MCF 10A (cell line): Measurements from ENCODE around the gene ETS2. TPM values are rescaled to one million over a fixed set of nuclear protein-coding genes. Genes with fewer than 3 reads are reported as not detected.

Experiments used
- BruUV-seq: library from RNA; stranded (reverse); fragments of 400-500 nt; replicated peaks from 2 replicates; lab custom pipeline; 2021; lab: Mats Ljungman, UMichigan
- CTCF ChIA-PET: fragments of 300-600 bp; sonication (Branson Sonifier 250); formaldehyde crosslinking; extraction: SDS; loops from one replicate; lab custom pipeline; 2021; ENCODE audit warnings: antibody characterized with exemption, inconsistent platforms; lab: Yijun Ruan, JAX
- POLR2A ChIA-PET: fragments of 300-600, 350-650 bp; sonication (Branson Sonifier 250); formaldehyde crosslinking; extraction: SDS; loops from one replicate; lab custom pipeline; 2020; ENCODE audit warnings: antibody characterized with exemption, inconsistent platforms; lab: Yijun Ruan, JAX
- DNase-seq: peaks from one replicate; pipeline ENCODE4 v3.0.0-alpha.2; 2018; ENCODE audit not compliant: unreplicated experiment
- H3K27ac Mint-ChIP-seq: one replicate; pipeline ENCODE4 v1.8.0; 2022; ENCODE audit warnings: mild to moderate bottlenecking, low read depth, mixed read lengths; ENCODE audit not compliant: unreplicated experiment
- H3K27me3 Mint-ChIP-seq: one replicate; pipeline ENCODE4 v1.8.0; 2022; ENCODE audit warnings: mixed read lengths; ENCODE audit not compliant: insufficient read depth, unreplicated experiment
- H3K36me3 Mint-ChIP-seq: one replicate; pipeline ENCODE4 v1.8.0; 2022; ENCODE audit warnings: mild to moderate bottlenecking, moderate library complexity, mixed read lengths; ENCODE audit not compliant: insufficient read depth, unreplicated experiment
- H3K4me1 Mint-ChIP-seq: one replicate; pipeline ENCODE4 v1.8.0; 2022; ENCODE audit warnings: mixed read lengths; ENCODE audit not compliant: insufficient read depth, unreplicated experiment
- H3K4me3 Mint-ChIP-seq: one replicate; pipeline ENCODE4 v1.8.0; 2022; ENCODE audit warnings: mild to moderate bottlenecking, moderate library complexity, mixed read lengths; ENCODE audit not compliant: unreplicated experiment
- H3K9me3 Mint-ChIP-seq: one replicate; pipeline ENCODE4 v1.8.0; 2022; ENCODE audit warnings: mixed read lengths; ENCODE audit not compliant: unreplicated experiment
- intact Hi-C: fragments of 100-400 bp; cut with micrococcal nuclease; formaldehyde crosslinking; loops from 2 replicates; pipeline ENCODE4 v1.14.1; 2022
- total RNA-seq: library from RNA; stranded (reverse); gene quantifications from 2 replicates; pipeline ENCODE4 v1.2.3, GENCODE V29; 2022
- TF ChIP-seq, protein P1 (sequence below): fragments of 200-600 bp; IDR thresholded peaks from one replicate; pipeline ENCODE4 v1.8.0; 2022; ENCODE audit warnings: antibody characterized with exemption, mild to moderate bottlenecking; ENCODE audit not compliant: unreplicated experiment

Gene ETS2
- total RNA-seq, 1 experiment from 2014 or later, result 109 TPM

DNA sequence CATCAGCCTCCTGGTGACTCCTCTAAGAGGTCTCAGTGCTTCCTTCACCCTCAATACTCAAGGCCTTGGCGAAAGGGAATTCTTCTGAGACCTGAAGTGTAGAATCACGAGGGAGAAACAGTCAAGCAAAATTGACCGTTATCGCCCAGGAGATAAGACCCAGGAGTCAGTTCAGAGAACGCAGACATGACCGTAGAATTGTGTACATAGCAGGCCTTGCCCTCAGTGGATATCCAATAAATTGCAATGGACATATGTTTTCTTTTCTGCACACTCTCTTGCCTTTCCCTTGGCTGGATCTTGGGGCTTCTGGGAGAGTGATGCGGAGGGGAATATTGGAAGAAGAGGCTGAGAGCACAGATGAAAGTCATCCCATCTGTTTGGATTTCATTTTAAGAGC, 15.7 kb upstream of the ETS2 start:
- no peak overlapping the region for H3K4me3 Mint-ChIP-seq
- no TSS peak for BruUV-seq
- H3K36me3 Mint-ChIP-seq, result no peaks in the 10 kb centered on the region
- H3K4me1 Mint-ChIP-seq, result peaks cover 11% of the 10 kb centered on the region
- TF ChIP-seq, protein P1, sequence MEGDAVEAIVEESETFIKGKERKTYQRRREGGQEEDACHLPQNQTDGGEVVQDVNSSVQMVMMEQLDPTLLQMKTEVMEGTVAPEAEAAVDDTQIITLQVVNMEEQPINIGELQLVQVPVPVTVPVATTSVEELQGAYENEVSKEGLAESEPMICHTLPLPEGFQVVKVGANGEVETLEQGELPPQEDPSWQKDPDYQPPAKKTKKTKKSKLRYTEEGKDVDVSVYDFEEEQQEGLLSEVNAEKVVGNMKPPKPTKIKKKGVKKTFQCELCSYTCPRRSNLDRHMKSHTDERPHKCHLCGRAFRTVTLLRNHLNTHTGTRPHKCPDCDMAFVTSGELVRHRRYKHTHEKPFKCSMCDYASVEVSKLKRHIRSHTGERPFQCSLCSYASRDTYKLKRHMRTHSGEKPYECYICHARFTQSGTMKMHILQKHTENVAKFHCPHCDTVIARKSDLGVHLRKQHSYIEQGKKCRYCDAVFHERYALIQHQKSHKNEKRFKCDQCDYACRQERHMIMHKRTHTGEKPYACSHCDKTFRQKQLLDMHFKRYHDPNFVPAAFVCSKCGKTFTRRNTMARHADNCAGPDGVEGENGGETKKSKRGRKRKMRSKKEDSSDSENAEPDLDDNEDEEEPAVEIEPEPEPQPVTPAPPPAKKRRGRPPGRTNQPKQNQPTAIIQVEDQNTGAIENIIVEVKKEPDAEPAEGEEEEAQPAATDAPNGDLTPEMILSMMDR, result no peak
- intact Hi-C loops, result no loop called here
- H3K27me3 Mint-ChIP-seq, result no peaks in the 10 kb centered on the region
- ChIA-PET POLR2A (interaction anchor here (8.4 kb wide), 1 partner anchor 16 kb away, joined by 107 read pairs; the partner anchor contains the start of gene ETS2), CTCF (interaction anchor here (0.6 kb wide), 1 partner anchor 13 kb away, joined by 3 read pairs; no protein-coding TSS in a partner anchor)
- H3K27ac Mint-ChIP-seq, result peak overlapping the region; percentile 29
- DNase-seq, result no peak
- no peaks in the 10 kb centered on the region for H3K9me3 Mint-ChIP-seq

- no peaks in the 10 kb centered on the region for H3K27me3 Mint-ChIP-seq
- H3K9me3 Mint-ChIP-seq, result no peaks in the 10 kb centered on the region
- no peak for DNase-seq
- POLR2A ChIA-PET, result interaction anchor here (0.7 to 1.4 kb wide), 3 partner anchors 14 to 21 kb away, joined by 3 to 5 read pairs (median 3); no protein-coding TSS in a partner anchor
- no peaks in the 10 kb centered on the region for H3K36me3 Mint-ChIP-seq
- no peak overlapping the region for H3K4me3 Mint-ChIP-seq
- intact Hi-C loops, result no loop called here
- no TSS peak for BruUV-seq
- TF ChIP-seq, protein P1, result no peak
- CTCF ChIA-PET, result no interaction called here
- no peak overlapping the region for H3K27ac Mint-ChIP-seq
- peaks cover 11% of the 10 kb centered on the region for H3K4me1 Mint-ChIP-seq
Observed at GRCh38 chr21:38790961-38791360, 14.8 kb upstream of the ETS2 start.

GRCh38 chr21:38792676-38793459, 12.9 kb upstream of the ETS2 start:
- no peak overlapping the region for H3K4me3 Mint-ChIP-seq
- H3K27ac Mint-ChIP-seq, result no peak overlapping the region
- POLR2A ChIA-PET, result no interaction called here
- DNase-seq, result no peak
- H3K9me3 Mint-ChIP-seq, result no peaks in the 10 kb centered on the region
- no TSS peak for BruUV-seq
- H3K27me3 Mint-ChIP-seq, result no peaks in the 10 kb centered on the region
- intact Hi-C loops, result no loop called here
- TF ChIP-seq, protein P1, result no peak
- H3K36me3 Mint-ChIP-seq, result no peaks in the 10 kb centered on the region
- peaks cover 22% of the 10 kb centered on the region for H3K4me1 Mint-ChIP-seq
- CTCF ChIA-PET, result no interaction called here

DNA sequence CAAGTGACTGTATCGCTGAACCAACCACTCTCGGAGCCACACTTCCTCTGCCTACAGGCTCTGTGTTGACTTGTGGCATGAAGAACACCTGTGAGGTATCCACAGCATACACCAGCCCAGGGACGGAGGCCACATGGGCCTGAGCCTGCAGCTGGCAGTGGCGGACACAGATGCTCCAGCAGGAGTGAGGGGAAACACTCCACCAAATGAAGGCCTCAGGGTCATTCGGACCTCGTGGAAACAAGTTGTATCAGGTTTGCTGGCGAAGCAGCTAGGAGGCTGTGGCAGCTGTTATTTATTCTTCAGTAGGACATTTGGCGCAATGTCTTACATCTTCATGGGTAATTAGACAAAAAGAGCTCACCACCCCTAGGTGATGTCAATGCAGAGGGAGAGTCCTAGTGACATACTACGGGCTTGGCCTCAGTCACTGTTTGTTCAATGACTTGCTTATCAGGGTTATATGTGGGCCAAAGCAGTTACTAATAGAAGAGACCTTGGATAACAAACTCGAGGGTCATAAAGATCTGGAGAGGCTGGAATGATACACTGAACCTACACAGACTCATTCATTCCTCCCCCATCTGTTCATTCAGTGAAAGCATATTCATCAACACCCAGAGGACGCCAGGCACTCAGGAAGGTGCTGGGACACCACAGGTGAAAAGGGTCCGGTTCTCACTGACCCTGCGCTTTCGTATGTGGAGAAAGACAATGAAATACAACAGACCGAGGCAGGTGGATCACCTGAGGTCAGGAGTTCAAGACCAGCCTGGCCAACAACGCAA, 11.6 kb upstream of the ETS2 start:
- ChIA-PET CTCF (interaction anchor here (0.9 kb wide), 1 partner anchor 63 kb away, joined by 3 read pairs; no protein-coding TSS in a partner anchor), POLR2A (no interaction called here)
- H3K4me3 Mint-ChIP-seq, result no peak overlapping the region
- no TSS peak for BruUV-seq
- peaks cover 24% of the 10 kb centered on the region for H3K4me1 Mint-ChIP-seq
- H3K27ac Mint-ChIP-seq, result no peak overlapping the region
- H3K36me3 Mint-ChIP-seq, result no peaks in the 10 kb centered on the region
- TF ChIP-seq, protein P1, result no peak
- no peaks in the 10 kb centered on the region for H3K9me3 Mint-ChIP-seq
- H3K27me3 Mint-ChIP-seq, result no peaks in the 10 kb centered on the region
- no peak for DNase-seq
- intact Hi-C loops, result no loop called here
